Ishikawa (cell line): Measurements from ENCODE around the gene KIN.

Experiments
- CREB1 ChIP-seq: IDR thresholded peaks from 2 replicates; pipeline ENCODE4 v1.6.1; 2012; ENCODE audit warnings: low read depth
- FOXM1 ChIP-seq: IDR thresholded peaks from 2 replicates; pipeline ENCODE4 v1.6.1; 2012; ENCODE audit warnings: low read depth, borderline replicate concordance
- TAF1 ChIP-seq: IDR thresholded peaks from 2 replicates; pipeline ENCODE4 v1.6.1; 2012; ENCODE audit warnings: low read depth, mild to moderate bottlenecking
- USF1 ChIP-seq: IDR thresholded peaks from 2 replicates; pipeline ENCODE4 v1.6.1; 2012

GRCh38 chr10:7750222-7750621 is 37.6 kb downstream of the KIN start:
- TF ChIP-seq FOXM1 (no peak), TAF1 (no peak), USF1 (no peak), CREB1 (no peak)
